PC-3 (cell line): ENCODE data around the gene CACNA1E. TPM values are rescaled to one million over a fixed set of nuclear protein-coding genes. Genes with fewer than 3 reads are reported as not detected.
"Not testable (repeated sequence)": the region's sequence is repeated elsewhere in the genome, so short reads cannot be mapped to it uniquely, and the experiment has no call there.

Experiments
- ATAC-seq: fragments of 200-7000 bp; cut with Tn5 transposase; 2 replicates; pipeline ENCODE4 v1.9.1; 2020; ENCODE audit warnings: mild to moderate bottlenecking, moderate library complexity
- BruUV-seq: library from RNA; stranded (reverse); fragments of 400-500 nt; replicated peaks from 2 replicates; lab custom pipeline; 2021; lab: Mats Ljungman, UMichigan
- CTCF ChIA-PET: fragments of 300-600 bp; sonication (Branson Sonifier 250); formaldehyde crosslinking; loops from one replicate; lab custom pipeline; 2022; ENCODE audit warnings: antibody characterized with exemption; lab: Charles Lee
- POLR2A ChIA-PET: fragments of 300-600 bp; sonication (Branson Sonifier 250); formaldehyde crosslinking; loops from one replicate; lab custom pipeline; 2022; ENCODE audit warnings: antibody characterized with exemption; ENCODE audit not compliant: unreplicated experiment; lab: Charles Lee
- DNase-seq: peaks from one replicate; pipeline ENCODE4 v3.0.0-alpha.2; 2015
- H2AFZ ChIP-seq: fragments of 300-600 bp; sonication (generic); 2 replicates; pipeline ENCODE4 v1.6.0; 2016; ENCODE audit warnings: antibody characterized with exemption, low read length
- H3F3A ChIP-seq: fragments of 300-600 bp; sonication (generic); one replicate; pipeline ENCODE4 v1.6.0; 2017; ENCODE audit warnings: antibody characterized with exemption, low read length, control low read depth, mild to moderate bottlenecking; ENCODE audit not compliant: unreplicated experiment
- H3K27ac ChIP-seq: fragments of 300-600 bp; sonication (generic); 2 replicates; pipeline ENCODE4 v1.5.1; 2016; ENCODE audit warnings: mild to moderate bottlenecking, low read length
- H3K27me3 ChIP-seq: fragments of 300-600 bp; sonication (generic); 2 replicates; pipeline ENCODE4 v1.6.1; 2016; ENCODE audit warnings: low read length, mixed read lengths
- H3K36me3 ChIP-seq: fragments of 300-600 bp; sonication (generic); 2 replicates; pipeline ENCODE4 v1.6.1; 2016; ENCODE audit warnings: low read depth, mixed run types, low read length, mixed read lengths
- H3K4me1 ChIP-seq: fragments of 300-600 bp; sonication (generic); 2 replicates; pipeline ENCODE4 v1.5.1; 2016; ENCODE audit warnings: low read length; ENCODE audit not compliant: insufficient read depth
- H3K4me2 ChIP-seq: fragments of 300-600 bp; sonication (generic); 2 replicates; pipeline ENCODE4 v1.6.0; 2016; ENCODE audit warnings: low read length
- H3K4me3 ChIP-seq: fragments of 300-600 bp; sonication (generic); 2 replicates; pipeline ENCODE4 v1.5.1; 2016; ENCODE audit warnings: mild to moderate bottlenecking, low read length, mixed read lengths
- H3K79me2 ChIP-seq: fragments of 300-600 bp; sonication (generic); 2 replicates; pipeline ENCODE4 v1.6.1; 2017; ENCODE audit warnings: low read length, mixed read lengths
- H3K9ac ChIP-seq: fragments of 300-600 bp; sonication (generic); 2 replicates; pipeline ENCODE4 v1.6.0; 2016; ENCODE audit warnings: mild to moderate bottlenecking, low read length
- H3K9me2 ChIP-seq: fragments of 300-600 bp; sonication (generic); replicated peaks from 2 replicates; pipeline ENCODE4 v1.6.1; 2016; ENCODE audit warnings: mixed run types, low read length, mixed read lengths
- H3K9me3 ChIP-seq: fragments of 300-600 bp; sonication (generic); 2 replicates; pipeline ENCODE4 v1.6.1; 2016; ENCODE audit warnings: low read length, mixed read lengths
- H4K20me1 ChIP-seq: fragments of 300-600 bp; sonication (generic); 2 replicates; pipeline ENCODE4 v1.6.1; 2016; ENCODE audit warnings: low read length, mixed read lengths
- CTCF ChIP-seq: fragments of 300-600 bp; sonication (generic); conservative IDR thresholded peaks from 2 replicates; pipeline ENCODE4 v1.5.1; 2017; ENCODE audit warnings: antibody characterized with exemption, low read depth, mild to moderate bottlenecking, low read length
- EZH2 ChIP-seq: fragments of 300-600 bp; sonication (generic); IDR thresholded peaks from one replicate; pipeline ENCODE4 v1.6.1; 2017; ENCODE audit warnings: antibody characterized with exemption, mild to moderate bottlenecking, low read length; ENCODE audit not compliant: unreplicated experiment
- EZH2phosphoT487 ChIP-seq: fragments of 300-600 bp; sonication (generic); IDR thresholded peaks from 2 replicates; pipeline ENCODE4 v1.6.1; 2018; ENCODE audit warnings: mild to moderate bottlenecking, antibody characterized with exemption, low read length, borderline replicate concordance
- intact Hi-C: fragments of 100-400 bp; cut with micrococcal nuclease; formaldehyde crosslinking; loops from 2 replicates; pipeline ENCODE4 v1.9.0; 2023
- total RNA-seq: library from RNA; depleted of rRNA; stranded (reverse); fragments of >200 nt; gene quantifications from 2 replicates; pipeline ENCODE4 v1.2.3, GENCODE V29; 2014

Gene CACNA1E
- total RNA-seq, 1 experiment from 2014 or later: not detected

GRCh38 chr1:181818943-181819342 lies 335.6 kb downstream of the CACNA1E start:
- H2AFZ ChIP-seq: no peak overlapping the region
- CTCF ChIA-PET: no interaction called here
- POLR2A ChIA-PET: no interaction called here
- no peaks in the 10 kb centered on the region for H3K4me1 ChIP-seq
- intact Hi-C loops: no loop called here
- H3K9me2 ChIP-seq: no peaks in the 10 kb centered on the region
- H3K27ac ChIP-seq: no peak overlapping the region
- H3K36me3 ChIP-seq: no peaks in the 10 kb centered on the region
- no peaks in the 10 kb centered on the region for H3F3A ChIP-seq
- no peaks in the 10 kb centered on the region for H3K9me3 ChIP-seq
- ATAC-seq (no peak), DNase-seq (no peak)
- H4K20me1 ChIP-seq: no peaks in the 10 kb centered on the region
- no peaks in the 10 kb centered on the region for H3K27me3 ChIP-seq
- no peak overlapping the region for H3K9ac ChIP-seq
- H3K4me2 ChIP-seq: no peak overlapping the region
- H3K4me3 ChIP-seq: no peak overlapping the region
- TF ChIP-seq EZH2phosphoT487: no peak
- no peak for TF ChIP-seq EZH2
- TF ChIP-seq CTCF: no peak
- no TSS peak for BruUV-seq
- H3K79me2 ChIP-seq: no peaks in the 10 kb centered on the region

GRCh38 chr1:181821701-181822100 lies 338.4 kb downstream of the CACNA1E start:
- ChIA-PET CTCF (no interaction called here), POLR2A (no interaction called here)
- Histone ChIP-seq H3K36me3 (no peaks in the 10 kb centered on the region), H2AFZ (no peak overlapping the region), H3K9ac (no peak overlapping the region), H3K27me3 (no peaks in the 10 kb centered on the region), H3K4me2 (no peak overlapping the region), H3K9me3 (no peaks in the 10 kb centered on the region), H4K20me1 (no peaks in the 10 kb centered on the region), H3K9me2 (no peaks in the 10 kb centered on the region), H3K27ac (no peak overlapping the region), H3K4me3 (no peak overlapping the region), H3K4me1 (no peaks in the 10 kb centered on the region), H3K79me2 (no peaks in the 10 kb centered on the region), H3F3A (no peaks in the 10 kb centered on the region)
- DNase-seq (no peak), ATAC-seq (no peak)
- no TSS peak for BruUV-seq
- intact Hi-C loops: no loop called here
- no peak for TF ChIP-seq EZH2

- intact Hi-C loops, H3K9me2 ChIP-seq, CTCF ChIA-PET, H3K27ac ChIP-seq, POLR2A ChIA-PET, H3K27me3 ChIP-seq, H2AFZ ChIP-seq, BruUV-seq, H3K4me1 ChIP-seq, H3K4me2 ChIP-seq, H4K20me1 ChIP-seq, DNase-seq, H3K36me3 ChIP-seq, H3K4me3 ChIP-seq, H3K9me3 ChIP-seq, H3K9ac ChIP-seq, H3K79me2 ChIP-seq, ATAC-seq, H3F3A ChIP-seq: not testable (repeated sequence)
Measured at GRCh38 chr1:181832173-181832880, 349.0 kb downstream of the CACNA1E start.
